Adrenal gland (tissue), 5 donors: ENCODE data around the gene NR4A1.

Source experiments
- CTCF ChIP-seq, 6 experiments: fragments of 450-650 bp in 4 of 6; fragments of 200-600 bp in 2 of 6; sonication (generic) in 1 of 6; IDR thresholded peaks; 1 replicate in 5 of 6; 2 replicates in 1 of 6; pipeline versions ENCODE4 v1.5.1 to v1.8.0; 2016 to 2021; ENCODE audit warnings: antibody characterized with exemption in 6 of 6, mild to moderate bottlenecking in 2 of 6, moderate library complexity in 1 of 6
- POLR2A ChIP-seq, 2 donors: fragments of 450-650 bp; IDR thresholded peaks; one replicate each; pipeline ENCODE4 v1.6.1; 2017; ENCODE audit warnings: antibody characterized with exemption in 2 of 2, mild to moderate bottlenecking in 2 of 2, moderate library complexity in 1 of 2
- donor health status: DM: no; HTN: no; CAD: no.

DNA sequence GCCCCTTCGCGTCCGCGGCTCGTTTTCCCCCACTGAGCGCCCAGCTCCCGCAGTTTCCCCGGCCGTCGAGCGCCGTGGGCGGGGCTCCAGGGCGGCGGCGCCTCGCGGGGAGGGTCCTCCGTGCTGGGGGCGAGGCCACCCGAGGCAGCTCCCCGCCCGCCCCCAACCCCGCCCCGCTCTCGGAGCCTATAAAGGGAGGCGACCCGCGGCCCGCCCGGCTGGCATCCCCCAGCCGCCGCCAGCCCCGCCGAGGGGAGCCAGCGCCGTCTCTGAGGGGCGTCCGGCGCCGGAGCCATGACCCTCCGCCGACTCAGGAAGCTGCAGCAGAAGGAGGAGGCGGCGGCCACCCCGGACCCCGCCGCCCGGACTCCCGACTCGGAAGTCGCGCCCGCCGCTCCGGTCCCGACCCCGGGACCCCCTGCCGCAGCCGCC lies 44.5 kb upstream of the NR4A1 start, which contains the start of gene TAMALIN:
- TF ChIP-seq CTCF (IDR thresholded peaks at IDR 0.05) (no peak), POLR2A (IDR thresholded peaks at IDR 0.05) (peak; percentile 73 to 95)
